ENCODE data around the gene EGF. TPM values are rescaled to one million over a fixed set of nuclear protein-coding genes. Genes with fewer than 3 reads are reported as not detected.
A peak's percentile ranks its signal among the peaks of the same experiment; 100 is the strongest.

The EGF gene
- total and polyA plus RNA-seq, 3 donors from 2014 or later: 0.79 to 1.3 (median 0.87) TPM

DNA sequence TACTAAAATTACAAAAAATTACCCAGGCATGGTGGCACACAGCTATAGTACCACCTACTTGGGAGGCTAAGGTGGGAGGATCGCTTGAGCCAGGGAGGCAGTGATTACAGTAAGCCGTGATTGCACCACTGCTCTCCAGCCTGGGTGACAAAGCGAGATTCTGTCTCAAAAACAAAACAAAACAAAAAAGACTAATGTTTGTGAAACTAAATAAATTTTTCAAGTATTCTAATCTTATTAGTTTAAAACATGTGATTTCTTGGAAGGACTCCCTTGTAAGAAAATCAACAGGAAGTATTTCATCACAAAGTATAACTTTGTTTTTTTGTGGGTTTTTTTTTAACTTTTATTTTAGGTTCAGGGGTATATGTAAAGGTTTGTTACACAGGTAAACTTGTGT, 89.6 kb downstream of the EGF start:
- H3K27me3 ChIP-seq: no peaks in the 10 kb centered on the region
- TF ChIP-seq POLR2A (IDR thresholded peaks at IDR 0.05) (no peak), CTCF (IDR thresholded peaks at IDR 0.05) (no peak)
- no peaks in the 10 kb centered on the region for H3K9me3 ChIP-seq
- 77 to 80% methylated on average over 3 of the region's 3 CpGs for WGBS, 2 donors
- H3K36me3 ChIP-seq (ENCODE audit: low read depth, missing control alignments): no peaks in the 10 kb centered on the region
- H3K27ac ChIP-seq: no peak overlapping the region
- DNase-seq: no peak
- H3K4me1 ChIP-seq: no peaks in the 10 kb centered on the region
- no peak overlapping the region for H3K4me3 ChIP-seq
- intact Hi-C loops (cut with DNase I; ENCODE audit: low total_unique reads): no loop called here

DNA sequence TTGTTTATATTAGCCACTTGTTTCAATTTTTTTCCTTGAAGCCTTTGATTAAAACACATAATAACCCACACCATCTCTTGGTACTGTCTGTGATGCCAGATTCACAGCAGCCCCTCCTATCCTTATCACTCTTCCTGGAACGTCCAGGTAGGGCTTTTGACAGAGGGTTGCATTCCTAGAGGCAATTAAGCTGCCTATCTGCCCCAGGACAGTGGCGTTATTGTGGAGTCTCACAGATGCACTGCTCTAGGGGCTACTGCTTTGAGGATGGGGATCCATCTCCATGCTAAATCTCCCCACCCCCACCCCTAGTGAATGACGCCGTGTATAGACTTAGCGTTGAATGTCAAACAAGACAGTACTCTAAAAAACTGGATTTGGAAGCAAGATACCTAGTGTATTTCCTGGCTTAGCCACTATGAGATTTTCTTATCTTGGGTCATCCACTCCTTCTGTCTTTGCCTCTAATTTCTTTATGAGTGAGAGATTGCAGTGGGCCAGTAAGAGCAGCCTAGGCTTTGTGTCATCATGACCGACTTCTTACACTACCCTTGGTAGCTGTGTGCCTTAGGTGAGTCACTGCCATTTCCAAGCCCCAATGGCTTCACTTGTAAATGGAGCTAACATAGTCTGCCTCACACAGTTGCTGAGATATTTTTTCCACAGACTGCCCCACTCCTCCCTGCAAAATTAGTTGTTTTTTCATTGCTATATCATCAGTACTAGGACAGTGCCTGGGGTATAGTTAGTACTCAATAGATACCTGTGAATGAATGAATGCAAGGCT, 90.9 kb downstream of the EGF start:
- Histone ChIP-seq H3K4me1 (no peaks in the 10 kb centered on the region), H3K27me3 (no peaks in the 10 kb centered on the region), H3K4me3 (no peak overlapping the region), H3K27ac (no peak overlapping the region), H3K9me3 (no peaks in the 10 kb centered on the region), H3K36me3 (ENCODE audit: low read depth, missing control alignments) (no peaks in the 10 kb centered on the region)
- DNase-seq: no peak
- no peak for TF ChIP-seq CTCF (IDR thresholded peaks at IDR 0.05)
- TF ChIP-seq POLR2A (IDR thresholded peaks at IDR 0.05): no peak
- intact Hi-C loops (cut with DNase I; ENCODE audit: low total_unique reads): no loop called here
- WGBS, 2 donors: 73 to 86% methylated on average over 6 of the region's 6 CpGs

DNA sequence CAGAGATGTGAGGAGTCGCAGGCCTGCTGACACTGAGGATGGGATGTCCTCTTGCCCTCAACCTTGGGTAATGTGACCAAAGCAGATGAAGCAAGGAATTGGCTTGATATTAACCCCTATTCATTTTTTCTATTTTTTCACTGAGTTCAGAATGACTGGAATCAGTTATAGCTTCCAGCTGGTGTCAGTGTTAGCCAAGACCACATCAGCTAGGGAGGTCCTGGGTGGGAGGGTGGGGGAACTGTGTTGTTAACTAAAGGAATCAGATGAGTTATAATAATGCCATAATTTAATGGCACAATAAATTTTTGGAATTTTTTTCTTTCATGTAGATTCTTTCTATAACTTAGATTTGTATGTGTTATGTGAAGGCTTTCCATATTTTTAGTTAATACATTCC, 91.9 kb downstream of the EGF start:
- intact Hi-C loops (cut with DNase I; ENCODE audit: low total_unique reads): no loop called here
- TF ChIP-seq POLR2A (IDR thresholded peaks at IDR 0.05) (no peak), CTCF (IDR thresholded peaks at IDR 0.05) (no peak)
- 55 to 91% methylated on average over 1 of the region's 1 CpG for WGBS, 2 donors

GRCh38 chr4:110005461-110006056, 92.9 kb downstream of the EGF start:
- 6 to 14% methylated on average over 1 of the region's 1 CpG for WGBS, 2 donors
- no peak overlapping the region for H3K4me3 ChIP-seq
- no peaks in the 10 kb centered on the region for H3K27me3 ChIP-seq
- intact Hi-C loops (cut with DNase I; ENCODE audit: low total_unique reads): no loop called here
- H3K36me3 ChIP-seq (ENCODE audit: low read depth, missing control alignments): no peaks in the 10 kb centered on the region
- H3K9me3 ChIP-seq: no peaks in the 10 kb centered on the region
- no peak overlapping the region for H3K27ac ChIP-seq
- no peaks in the 10 kb centered on the region for H3K4me1 ChIP-seq
- no peak for TF ChIP-seq POLR2A (IDR thresholded peaks at IDR 0.05)
- TF ChIP-seq CTCF (IDR thresholded peaks at IDR 0.05): peak; percentile 48 to 63 (median 57)
- no peak for DNase-seq

More for the DNA sequence above, 91.9 kb downstream of the EGF start:
- no peak overlapping the region for H3K4me3 ChIP-seq
- no peaks in the 10 kb centered on the region for H3K9me3 ChIP-seq
- no peaks in the 10 kb centered on the region for H3K27me3 ChIP-seq
- H3K36me3 ChIP-seq (ENCODE audit: low read depth, missing control alignments): no peaks in the 10 kb centered on the region
- H3K4me1 ChIP-seq: no peaks in the 10 kb centered on the region
- H3K27ac ChIP-seq: no peak overlapping the region
- no peak for DNase-seq

Measured in testis (tissue), 3 donors.